Fibroblast of lung (primary cell): Measurements from ENCODE around the gene HCRT. TPM values are rescaled to one million over a fixed set of nuclear protein-coding genes. Genes with fewer than 3 reads are reported as not detected.

Experiments used
- DNase-seq, 2 donors: peaks; one replicate each; pipeline versions ENCODE4 v3.0.0 to v3.0.0-alpha.2; 2010; ENCODE audit warnings: low read depth in 2 of 2
- H2AFZ ChIP-seq: 2 replicates; pipeline ENCODE4 v1.5.1; 2012; ENCODE audit warnings: low read length, control low read depth, inconsistent platforms
- H3K27ac ChIP-seq: 2 replicates; pipeline ENCODE4 v1.5.1; 2011; ENCODE audit warnings: low read length, control low read depth; ENCODE audit not compliant: insufficient read depth
- H3K27me3 ChIP-seq: 2 replicates; pipeline ENCODE4 v1.5.1; 2011; ENCODE audit warnings: mild to moderate bottlenecking, low read length; ENCODE audit not compliant: control insufficient read depth, insufficient read depth
- H3K36me3 ChIP-seq: 2 replicates; pipeline ENCODE4 v1.5.1; 2011; ENCODE audit warnings: low read length; ENCODE audit not compliant: control insufficient read depth, insufficient read depth
- H3K4me1 ChIP-seq: 2 replicates; pipeline ENCODE4 v1.5.1; 2011; ENCODE audit warnings: low read length; ENCODE audit not compliant: control insufficient read depth, insufficient read depth; ENCODE audit errors: extremely low read depth
- H3K4me2 ChIP-seq: 2 replicates; pipeline ENCODE4 v1.5.1; 2011; ENCODE audit warnings: low read length, control low read depth; ENCODE audit not compliant: insufficient read depth; ENCODE audit errors: extremely low read depth
- H3K4me3 ChIP-seq, 4 experiments: fragments of 200-600 bp in 1 of 4; sonication (generic) in 1 of 4; replicated peaks in 1 of 4; 2 replicates each; pipeline ENCODE4 v1.5.1; 2011 to 2016; ENCODE audit warnings: low read length in 4 of 4, low read depth in 3 of 4, mild to moderate bottlenecking in 3 of 4, control low read depth in 2 of 4, inconsistent platforms in 1 of 4, mixed read lengths in 1 of 4; ENCODE audit not compliant: insufficient read depth in 1 of 4; ENCODE audit errors: control extremely low read depth in 1 of 4
- H3K79me2 ChIP-seq: 2 replicates; pipeline ENCODE4 v1.5.1; 2012; ENCODE audit warnings: mild to moderate bottlenecking, low read length, inconsistent platforms; ENCODE audit not compliant: control insufficient read depth, insufficient read depth
- H3K9ac ChIP-seq: 2 replicates; pipeline ENCODE4 v1.5.1; 2011; ENCODE audit warnings: mild to moderate bottlenecking, low read length, control low read depth; ENCODE audit not compliant: insufficient read depth
- H3K9me3 ChIP-seq: 2 replicates; pipeline ENCODE4 v1.5.1; 2012; ENCODE audit warnings: low read depth, low read length; ENCODE audit not compliant: control insufficient read depth, insufficient read depth
- H4K20me1 ChIP-seq: 2 replicates; pipeline ENCODE4 v1.5.1; 2011; ENCODE audit warnings: low read length; ENCODE audit not compliant: control insufficient read depth, insufficient read depth; ENCODE audit errors: extremely low read depth
- EZH2 ChIP-seq: IDR thresholded peaks from 2 replicates; pipeline ENCODE4 v1.5.1; 2012; ENCODE audit warnings: low read length, control low read depth, mild to moderate bottlenecking; ENCODE audit errors: missing control alignments
- polyA plus RNA-seq, 2 donors: library from polyadenylated mRNA; depleted of rRNA in 1 of 2; stranded (reverse) in 1 of 2; unstranded in 1 of 2; fragments of >200 nt; gene quantifications; 2 replicates each; pipeline ENCODE4 v1.2.1, GENCODE V29; 2011 to 2012; ENCODE audit warnings: missing spikeins in 1 of 2
- total RNA-seq: library from RNA; depleted of rRNA; stranded (reverse); fragments of >200 nt; gene quantifications from 2 replicates; pipeline ENCODE4 v1.2.1, GENCODE V29; 2014
- TF ChIP-seq, protein P1 (sequence below), 2 donors: IDR thresholded peaks in 1 of 2; conservative IDR thresholded peaks in 1 of 2; 1 replicate in 1 of 2; 2 replicates in 1 of 2; pipeline ENCODE4 v1.5.1; 2011 to 2012; ENCODE audit warnings: low read length in 2 of 2, control low read depth in 1 of 2, inconsistent platforms in 1 of 2, low read depth in 1 of 2, mild to moderate bottlenecking in 1 of 2

The HCRT gene
- total and polyA plus RNA-seq, 2 donors (not counting 1 experiment from before 2014, with no cell fraction given) = not detected

DNA sequence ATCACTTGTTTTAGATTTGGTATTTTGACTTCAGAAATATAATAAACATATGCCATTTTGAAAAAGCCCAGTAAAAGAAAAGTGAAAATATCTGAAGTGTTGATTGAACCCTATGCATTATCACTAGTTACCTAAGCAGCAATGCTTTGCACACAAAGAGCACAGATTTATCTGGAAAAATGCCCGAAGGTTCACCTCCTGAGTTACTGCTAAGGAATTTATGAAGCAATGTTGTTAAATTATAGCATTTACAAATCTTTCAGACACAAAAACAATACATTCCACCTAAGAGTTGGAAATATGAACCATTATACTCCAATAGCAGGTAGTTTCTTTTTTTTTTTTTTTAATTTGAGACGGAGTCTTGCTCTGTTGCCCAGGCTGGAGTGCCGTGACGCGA lies 47.9 kb upstream of the HCRT start:
- H3K4me3 ChIP-seq = no peak overlapping the region
- TF ChIP-seq, protein P1, sequence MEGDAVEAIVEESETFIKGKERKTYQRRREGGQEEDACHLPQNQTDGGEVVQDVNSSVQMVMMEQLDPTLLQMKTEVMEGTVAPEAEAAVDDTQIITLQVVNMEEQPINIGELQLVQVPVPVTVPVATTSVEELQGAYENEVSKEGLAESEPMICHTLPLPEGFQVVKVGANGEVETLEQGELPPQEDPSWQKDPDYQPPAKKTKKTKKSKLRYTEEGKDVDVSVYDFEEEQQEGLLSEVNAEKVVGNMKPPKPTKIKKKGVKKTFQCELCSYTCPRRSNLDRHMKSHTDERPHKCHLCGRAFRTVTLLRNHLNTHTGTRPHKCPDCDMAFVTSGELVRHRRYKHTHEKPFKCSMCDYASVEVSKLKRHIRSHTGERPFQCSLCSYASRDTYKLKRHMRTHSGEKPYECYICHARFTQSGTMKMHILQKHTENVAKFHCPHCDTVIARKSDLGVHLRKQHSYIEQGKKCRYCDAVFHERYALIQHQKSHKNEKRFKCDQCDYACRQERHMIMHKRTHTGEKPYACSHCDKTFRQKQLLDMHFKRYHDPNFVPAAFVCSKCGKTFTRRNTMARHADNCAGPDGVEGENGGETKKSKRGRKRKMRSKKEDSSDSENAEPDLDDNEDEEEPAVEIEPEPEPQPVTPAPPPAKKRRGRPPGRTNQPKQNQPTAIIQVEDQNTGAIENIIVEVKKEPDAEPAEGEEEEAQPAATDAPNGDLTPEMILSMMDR (conservative IDR thresholded peaks at IDR 0.05 in 1 of 2, IDR thresholded peaks at IDR 0.05 in 1 of 2; ENCODE audit: low read depth in 1 of 2, low read length in 2 of 2) = no peak
- no peak for TF ChIP-seq EZH2
- H4K20me1 ChIP-seq = peaks cover 2% of the 10 kb centered on the region
- no peak overlapping the region for H3K4me2 ChIP-seq
- no peaks in the 10 kb centered on the region for H3K9me3 ChIP-seq
- H3K9ac ChIP-seq = no peak overlapping the region
- no peak overlapping the region for H3K27ac ChIP-seq
- no peaks in the 10 kb centered on the region for H3K27me3 ChIP-seq
- H3K79me2 ChIP-seq = no peaks in the 10 kb centered on the region
- H3K36me3 ChIP-seq = no peaks in the 10 kb centered on the region
- H3K4me1 ChIP-seq = peaks cover 1% of the 10 kb centered on the region
- peak in 1 of 2 donors; percentile 69 for DNase-seq
- H2AFZ ChIP-seq = no peak overlapping the region

DNA sequence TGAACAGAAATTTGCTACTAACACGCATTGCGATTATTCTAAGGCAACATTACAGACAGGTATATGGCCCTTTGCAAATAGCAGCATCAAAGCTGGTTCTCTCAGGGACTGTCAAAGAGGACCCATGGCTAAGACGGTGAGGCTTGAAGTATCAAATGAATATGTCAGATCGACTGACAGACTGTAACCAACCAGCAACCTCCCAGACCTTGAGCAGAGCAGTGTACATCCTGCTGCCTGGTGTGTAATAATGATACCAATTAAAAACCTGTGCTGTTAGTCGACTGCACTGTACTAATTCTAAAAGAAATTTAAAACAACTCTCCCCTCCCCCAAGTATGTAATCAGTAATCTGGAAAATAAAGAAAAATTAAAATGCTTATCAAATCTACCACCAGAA lies 45.0 kb upstream of the HCRT start:
- Histone ChIP-seq H3K4me1 (peaks cover 2% of the 10 kb centered on the region), H3K27ac (no peak overlapping the region), H3K4me3 (no peak overlapping the region), H3K79me2 (no peaks in the 10 kb centered on the region), H3K4me2 (no peak overlapping the region), H3K9me3 (no peaks in the 10 kb centered on the region), H4K20me1 (no peaks in the 10 kb centered on the region), H3K36me3 (no peaks in the 10 kb centered on the region), H3K9ac (no peak overlapping the region), H3K27me3 (no peaks in the 10 kb centered on the region), H2AFZ (no peak overlapping the region)
- no peak for TF ChIP-seq EZH2
- TF ChIP-seq, protein P1 (conservative IDR thresholded peaks at IDR 0.05 in 1 of 2, IDR thresholded peaks at IDR 0.05 in 1 of 2; ENCODE audit: low read depth in 1 of 2, low read length in 2 of 2) = no peak
- no peak for DNase-seq

DNA sequence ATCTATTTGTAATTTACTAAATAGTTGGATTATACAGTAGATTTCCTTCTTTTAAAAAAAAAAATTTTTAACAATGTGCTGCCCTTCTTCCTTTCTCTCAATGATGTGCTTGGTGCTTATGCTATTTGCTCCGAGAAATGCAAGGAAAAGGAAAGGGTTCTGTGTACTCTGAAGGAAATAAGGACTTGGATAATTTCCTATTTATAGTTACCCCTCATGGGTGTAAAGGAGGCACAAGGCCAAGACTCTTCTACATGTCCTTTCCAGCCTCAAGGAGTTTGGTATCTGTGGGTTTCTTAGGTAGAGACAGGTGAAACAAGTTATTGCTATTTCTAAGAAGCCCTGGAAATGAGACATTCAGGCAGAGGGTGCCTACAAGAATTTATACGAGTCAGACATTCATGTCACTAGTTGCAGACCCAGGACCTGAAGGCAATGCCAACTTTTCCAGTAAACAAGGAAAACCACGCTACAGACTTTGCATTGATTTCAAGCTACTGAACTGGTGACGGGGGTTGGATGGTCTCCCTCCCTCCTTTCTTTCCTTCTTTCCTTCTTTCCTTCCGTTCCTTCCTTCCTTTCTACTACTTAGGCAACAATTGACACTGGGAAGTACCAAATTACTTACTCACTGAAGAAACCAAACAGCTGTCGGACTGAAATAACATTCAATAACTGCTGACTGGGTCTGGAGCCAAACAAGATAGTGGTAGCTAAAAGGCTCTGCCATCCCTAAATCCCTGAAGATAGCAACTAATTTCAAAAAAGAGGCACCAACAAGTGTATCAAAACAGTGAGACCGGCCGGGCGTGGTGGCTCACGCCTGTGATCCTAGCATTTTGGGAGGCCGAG lies 42.8 kb upstream of the HCRT start:
- H3K79me2 ChIP-seq = no peaks in the 10 kb centered on the region
- no peaks in the 10 kb centered on the region for H4K20me1 ChIP-seq
- no peak overlapping the region for H3K9ac ChIP-seq
- H3K36me3 ChIP-seq = peaks cover 3% of the 10 kb centered on the region
- H3K4me1 ChIP-seq = peaks cover 2% of the 10 kb centered on the region
- no peak overlapping the region for H3K27ac ChIP-seq
- H3K27me3 ChIP-seq = no peaks in the 10 kb centered on the region
- H3K9me3 ChIP-seq = no peaks in the 10 kb centered on the region
- H3K4me2 ChIP-seq = no peak overlapping the region
- TF ChIP-seq EZH2 = no peak
- TF ChIP-seq, protein P1 (conservative IDR thresholded peaks at IDR 0.05 in 1 of 2, IDR thresholded peaks at IDR 0.05 in 1 of 2; ENCODE audit: low read depth in 1 of 2, low read length in 2 of 2) = no peak
- H2AFZ ChIP-seq = no peak overlapping the region
- H3K4me3 ChIP-seq = no peak overlapping the region
- DNase-seq = peak in 1 of 2 donors; percentile 57
